ENCODE measurements around the gene SRP68. TPM values are rescaled to one million over a fixed set of nuclear protein-coding genes. Genes with fewer than 3 reads are reported as not detected.

SRP68 gene
- polyA plus RNA-seq, 1 of the 3 experiments (the other 2 are of a cell fraction) = 76.8 TPM

DNA sequence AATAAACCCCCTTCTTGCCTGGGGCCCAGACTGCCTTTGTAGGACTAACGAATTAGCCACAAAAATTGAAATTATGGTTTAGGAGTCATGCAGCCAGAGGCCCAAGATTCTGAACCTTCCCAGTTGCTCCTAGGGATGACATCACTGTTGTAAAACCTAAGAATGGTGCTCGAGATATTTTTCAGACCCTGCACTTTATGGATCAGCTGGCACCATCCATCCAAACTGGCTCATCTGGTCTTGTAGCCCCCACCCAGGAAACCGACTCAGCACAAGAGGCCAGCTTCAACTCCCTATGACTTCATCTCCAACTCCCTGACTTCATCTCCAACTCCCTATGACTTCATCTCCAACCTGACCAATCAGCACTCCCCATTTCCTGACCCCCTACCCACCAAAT is 34.3 kb downstream of the SRP68 start:
- DNase-seq = no peak
- WGBS (ENCODE audit: low lambda C conversion rate) = 87% methylated on average over 3 of the region's 3 CpGs
- H3K36me3 ChIP-seq (replicated peaks in 1 of 2; ENCODE audit: control insufficient read depth in 1 of 2, insufficient read depth in 2 of 2, low read length in 1 of 2) = peaks cover 41 to 49% of the 10 kb centered on the region in 2 experiments

DNA sequence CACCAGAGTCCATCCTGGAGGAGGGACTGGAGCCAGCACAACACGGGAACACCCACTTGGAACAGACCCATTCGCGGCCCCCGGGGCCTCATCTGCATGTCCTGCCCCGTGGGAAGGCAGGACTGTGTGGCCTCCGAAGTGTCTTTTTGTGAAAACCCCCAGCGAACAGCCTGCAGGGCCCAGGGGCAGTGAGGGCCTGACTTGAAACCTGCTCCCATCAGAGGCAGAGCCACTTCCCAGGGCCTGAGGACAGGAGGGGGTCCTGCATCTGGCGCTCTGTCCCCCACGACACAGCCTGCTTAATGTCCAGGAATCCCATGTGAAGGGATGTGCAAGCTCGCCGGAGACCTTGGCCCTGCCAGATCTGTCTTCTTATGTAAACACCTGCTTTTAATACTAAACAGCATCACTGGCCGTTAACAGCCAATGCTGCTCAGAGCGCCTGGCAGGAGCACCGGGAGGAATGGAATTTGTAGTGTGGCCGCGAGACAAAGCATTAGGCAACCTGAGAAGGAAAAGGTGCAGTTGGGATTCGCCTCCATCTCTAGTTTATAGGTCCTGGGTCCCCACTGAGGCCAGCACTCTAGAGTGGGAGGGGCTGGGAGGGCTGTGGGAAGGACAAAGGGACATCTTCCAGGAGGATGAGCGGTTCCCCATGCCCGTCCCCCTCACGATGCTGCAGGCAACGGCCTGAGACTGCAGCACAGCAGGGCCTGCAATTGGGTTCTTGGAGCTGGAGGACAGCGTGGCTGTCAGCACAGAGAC is 35.6 kb downstream of the SRP68 start:
- Histone ChIP-seq H3K4me1 (ENCODE audit: control insufficient read depth in 1 of 2, insufficient read depth in 2 of 2, low read depth in 1 of 2, low read length in 1 of 2) (peaks cover 0 to 12% of the 10 kb centered on the region in 2 experiments; a peak in 1 of 4 replicates), H4K20me1 (ENCODE audit: insufficient read depth) (no peaks in the 10 kb centered on the region), H3K79me2 (ENCODE audit: insufficient read depth) (no peaks in the 10 kb centered on the region), H3K27me3 (ENCODE audit: insufficient read depth) (no peaks in the 10 kb centered on the region), H3F3A (replicated peaks; ENCODE audit: insufficient read depth) (peaks cover 11% of the 10 kb centered on the region), H3K9me2 (no peaks in the 10 kb centered on the region), H3K9me3 (no peaks in the 10 kb centered on the region), H3K4me2 (no peak overlapping the region), H3K9ac (no peak overlapping the region), H2AFZ (ENCODE audit: low read depth) (no peak overlapping the region), H3K27ac (ENCODE audit: low read depth in 2 of 2, low read length in 1 of 2) (peak overlapping the region in 1 of 2 experiments; percentile 47; a peak in 2 of 4 replicates), H3K4me3 (ENCODE audit: low read depth in 2 of 2, low read length in 1 of 2) (no peak overlapping the region), H3K36me3 (replicated peaks in 1 of 2; ENCODE audit: control insufficient read depth in 1 of 2, insufficient read depth in 2 of 2, low read length in 1 of 2) (peaks cover 36 to 38% of the 10 kb centered on the region in 2 experiments)
- WGBS (ENCODE audit: low lambda C conversion rate) = 65% methylated on average over 21 of the region's 22 CpGs
- ChIA-PET CTCF (interaction anchor here (0.8 to 13.5 kb wide), 11 partner anchors 10 to 181 kb away, joined by 3 to 133 read pairs (median 4); partner anchors contain the start of genes CDK3 and MRPL38), POLR2A (interaction anchor here (0.6 to 1.3 kb wide), 5 partner anchors 9 to 232 kb away, joined by 3 to 7 read pairs (median 3); partner anchors contain the start of genes EVPL and SRP68)
- peak; percentile 89 for DNase-seq
- TF ChIP-seq GATA2 (CRISPR knock-in tag; IDR thresholded peaks at IDR 0.05) = no peak
- TF ChIP-seq GABPA (IDR thresholded peaks at IDR 0.05; ENCODE audit: low read depth) = no peak
- peak; percentile 42; the same call in 1 of the 2 replicates for TF ChIP-seq TCF12 (IDR thresholded peaks at IDR 0.05)
- TF ChIP-seq, protein P1, sequence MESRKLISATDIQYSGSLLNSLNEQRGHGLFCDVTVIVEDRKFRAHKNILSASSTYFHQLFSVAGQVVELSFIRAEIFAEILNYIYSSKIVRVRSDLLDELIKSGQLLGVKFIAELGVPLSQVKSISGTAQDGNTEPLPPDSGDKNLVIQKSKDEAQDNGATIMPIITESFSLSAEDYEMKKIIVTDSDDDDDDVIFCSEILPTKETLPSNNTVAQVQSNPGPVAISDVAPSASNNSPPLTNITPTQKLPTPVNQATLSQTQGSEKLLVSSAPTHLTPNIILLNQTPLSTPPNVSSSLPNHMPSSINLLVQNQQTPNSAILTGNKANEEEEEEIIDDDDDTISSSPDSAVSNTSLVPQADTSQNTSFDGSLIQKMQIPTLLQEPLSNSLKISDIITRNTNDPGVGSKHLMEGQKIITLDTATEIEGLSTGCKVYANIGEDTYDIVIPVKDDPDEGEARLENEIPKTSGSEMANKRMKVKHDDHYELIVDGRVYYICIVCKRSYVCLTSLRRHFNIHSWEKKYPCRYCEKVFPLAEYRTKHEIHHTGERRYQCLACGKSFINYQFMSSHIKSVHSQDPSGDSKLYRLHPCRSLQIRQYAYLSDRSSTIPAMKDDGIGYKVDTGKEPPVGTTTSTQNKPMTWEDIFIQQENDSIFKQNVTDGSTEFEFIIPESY (IDR thresholded peaks at IDR 0.05; ENCODE audit: borderline replicate concordance, low read depth) = no peak
- TF ChIP-seq, protein P2, sequence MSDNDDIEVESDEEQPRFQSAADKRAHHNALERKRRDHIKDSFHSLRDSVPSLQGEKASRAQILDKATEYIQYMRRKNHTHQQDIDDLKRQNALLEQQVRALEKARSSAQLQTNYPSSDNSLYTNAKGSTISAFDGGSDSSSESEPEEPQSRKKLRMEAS (IDR thresholded peaks at IDR 0.05; ENCODE audit: low read depth) = no peak
- TF ChIP-seq RCOR1 (IDR thresholded peaks at IDR 0.05; ENCODE audit: low read length) = peak; percentile 99
- TF ChIP-seq ELF1 (IDR thresholded peaks at IDR 0.05) = no peak
- TF ChIP-seq SIN3A (IDR thresholded peaks at IDR 0.05; ENCODE audit: borderline replicate concordance, low read depth, low read length) = no peak
- peak; percentile 60; the same call in 1 of the 2 replicates for TF ChIP-seq MXI1 (IDR thresholded peaks at IDR 0.05; ENCODE audit: low read depth, low read length)
- TF ChIP-seq FOXJ3 (CRISPR knock-in tag; IDR thresholded peaks at IDR 0.05) = peak; percentile 86
- TF ChIP-seq CHD2 (IDR thresholded peaks at IDR 0.05; ENCODE audit: low read length, partially characterized antibody) = peak; percentile 84
- peak in 1 of 2 experiments; percentile 23; a peak in 1 of 4 replicates for TF ChIP-seq EP300 (IDR thresholded peaks at IDR 0.05; ENCODE audit: borderline replicate concordance in 1 of 2, low read depth in 1 of 2, low read length in 1 of 2)
- TF ChIP-seq EZH2phosphoT487 (IDR thresholded peaks at IDR 0.05; ENCODE audit: borderline replicate concordance, low read depth) = no peak

More for the DNA sequence above, 34.3 kb downstream of the SRP68 start:
- Histone ChIP-seq H3K27me3 (ENCODE audit: insufficient read depth) (no peaks in the 10 kb centered on the region), H3F3A (replicated peaks; ENCODE audit: insufficient read depth) (peaks cover 11% of the 10 kb centered on the region), H3K4me3 (ENCODE audit: low read depth in 2 of 2, low read length in 1 of 2) (no peak overlapping the region), H3K79me2 (ENCODE audit: insufficient read depth) (no peaks in the 10 kb centered on the region), H3K9me2 (no peaks in the 10 kb centered on the region), H3K4me1 (ENCODE audit: control insufficient read depth in 1 of 2, insufficient read depth in 2 of 2, low read depth in 1 of 2, low read length in 1 of 2) (peaks cover 0 to 12% of the 10 kb centered on the region in 2 experiments; a peak in 1 of 4 replicates), H3K4me2 (no peak overlapping the region), H3K9ac (no peak overlapping the region), H2AFZ (ENCODE audit: low read depth) (no peak overlapping the region), H3K27ac (ENCODE audit: low read depth in 2 of 2, low read length in 1 of 2) (no peak overlapping the region; a peak in 1 of 4 replicates), H4K20me1 (ENCODE audit: insufficient read depth) (no peaks in the 10 kb centered on the region), H3K9me3 (no peaks in the 10 kb centered on the region)
- CTCF ChIA-PET = interaction anchor here (0.9 to 13.5 kb wide), 7 partner anchors 9 to 182 kb away, joined by 3 to 133 read pairs (median 3); no protein-coding TSS in a partner anchor
- no peak for TF ChIP-seq GATA2 (CRISPR knock-in tag; IDR thresholded peaks at IDR 0.05)
- TF ChIP-seq MEF2A (IDR thresholded peaks at IDR 0.05; ENCODE audit: borderline replicate concordance, low read depth) = no peak
- TF ChIP-seq RAD21 (IDR thresholded peaks at IDR 0.05; ENCODE audit: low read length) = no peak
- TF ChIP-seq MXI1 (IDR thresholded peaks at IDR 0.05; ENCODE audit: low read depth, low read length) = no peak
- POLR2A ChIA-PET = no interaction called here
